GM23338 (cell line): Measurements from ENCODE around the gene RNASE7. TPM values are rescaled to one million over a fixed set of nuclear protein-coding genes. Genes with fewer than 3 reads are reported as not detected.

ENCODE experiments used
- ATAC-seq: fragments of 200-7000 bp; cut with Tn5 transposase; 3 replicates; pipeline ENCODE4 v1.9.1; 2020
- DNase-seq: peaks from one replicate; pipeline ENCODE4 v3.0.0-alpha.2; 2015; ENCODE audit warnings: low spot score
- H2AFZ ChIP-seq: fragments of 200-600 bp; sonication (generic); 2 replicates; pipeline ENCODE4 v1.8.0; 2016; ENCODE audit warnings: antibody characterized with exemption, mild to moderate bottlenecking, moderate library complexity
- H3F3A ChIP-seq: fragments of 200-600 bp; sonication (generic); replicated peaks from 2 replicates; pipeline ENCODE4 v1.8.0; 2017; ENCODE audit warnings: antibody characterized with exemption, mixed run types, low read depth
- H3K27ac ChIP-seq: fragments of 200-600 bp; sonication (generic); 2 replicates; pipeline ENCODE4 v1.6.1; 2016; ENCODE audit warnings: low read depth
- H3K27me3 ChIP-seq: fragments of 200-600 bp; sonication (generic); 2 replicates; pipeline ENCODE4 v1.8.0; 2016; ENCODE audit warnings: mild to moderate bottlenecking, mixed run types, moderate library complexity; ENCODE audit not compliant: insufficient read depth
- H3K36me3 ChIP-seq: fragments of 200-600 bp; sonication (generic); 2 replicates; pipeline ENCODE4 v1.8.0; 2016; ENCODE audit warnings: mild to moderate bottlenecking; ENCODE audit not compliant: insufficient read depth
- H3K4me1 ChIP-seq: fragments of 200-600 bp; sonication (generic); 2 replicates; pipeline ENCODE4 v1.8.0; 2016; ENCODE audit warnings: mild to moderate bottlenecking, moderate library complexity; ENCODE audit not compliant: insufficient read depth
- H3K4me2 ChIP-seq: fragments of 200-600 bp; sonication (generic); 2 replicates; pipeline ENCODE4 v1.7.1; 2017; ENCODE audit warnings: mixed run types
- H3K4me3 ChIP-seq: fragments of 200-600 bp; sonication (generic); 2 replicates; pipeline ENCODE4 v1.6.1; 2016; ENCODE audit warnings: mixed run types
- H3K79me2 ChIP-seq: fragments of 200-600 bp; sonication (generic); replicated peaks from 2 replicates; pipeline ENCODE4 v1.8.0; 2017; ENCODE audit warnings: mild to moderate bottlenecking; ENCODE audit not compliant: insufficient read depth
- H3K9me2 ChIP-seq: fragments of 200-600 bp; sonication (generic); 2 replicates; pipeline ENCODE4 v1.8.0; 2017; ENCODE audit not compliant: insufficient read depth
- H4K20me1 ChIP-seq: fragments of 200-600 bp; sonication (generic); replicated peaks from 2 replicates; pipeline ENCODE4 v1.8.0; 2017; ENCODE audit warnings: mild to moderate bottlenecking; ENCODE audit not compliant: insufficient read depth
- H3K27ac Mint-ChIP-seq: 2 replicates; pipeline ENCODE4 v1.8.0; 2020; ENCODE audit warnings: inconsistent platforms, mild to moderate bottlenecking, moderate library complexity, mixed read lengths
- H3K27me3 Mint-ChIP-seq: 3 replicates; pipeline ENCODE4 v1.8.0; 2022; ENCODE audit warnings: low read depth, mild to moderate bottlenecking, moderate library complexity, mixed read lengths, inconsistent platforms; ENCODE audit not compliant: insufficient read depth, poor library complexity
- H3K36me3 Mint-ChIP-seq: 3 replicates; pipeline ENCODE4 v1.8.0; 2021; ENCODE audit warnings: low read depth, mild to moderate bottlenecking, inconsistent platforms, moderate library complexity, mixed read lengths
- H3K4me1 Mint-ChIP-seq: 3 replicates; pipeline ENCODE4 v1.8.0; 2020; ENCODE audit warnings: mild to moderate bottlenecking, inconsistent platforms, mixed read lengths
- H3K4me3 Mint-ChIP-seq: 3 replicates; pipeline ENCODE4 v1.8.0; 2021; ENCODE audit warnings: moderate library complexity, mild to moderate bottlenecking, inconsistent platforms, mixed read lengths
- H3K9me3 Mint-ChIP-seq: 3 replicates; pipeline ENCODE4 v1.8.0; 2020; ENCODE audit warnings: moderate library complexity, mild to moderate bottlenecking, inconsistent platforms, mixed read lengths
- EZH2 ChIP-seq: fragments of 200-600 bp; sonication (generic); IDR thresholded peaks from one replicate; pipeline ENCODE4 v1.8.0; 2017; ENCODE audit warnings: antibody characterized with exemption, mild to moderate bottlenecking, low read depth; ENCODE audit not compliant: unreplicated experiment
- EZH2phosphoT487 ChIP-seq: fragments of 200-600 bp; sonication (generic); IDR thresholded peaks from one replicate; pipeline ENCODE4 v1.8.1; 2018; ENCODE audit warnings: antibody characterized with exemption; ENCODE audit not compliant: unreplicated experiment
- POLR2AphosphoS5 ChIP-seq: IDR thresholded peaks from 2 replicates; pipeline ENCODE4 v1.6.1; 2016; ENCODE audit warnings: antibody characterized with exemption, low read depth
- ZNF114 ChIP-seq: fragments of 250-450 bp; sonication (Bioruptor Pico); IDR thresholded peaks from 2 replicates; pipeline ENCODE4 v1.5.0; 2020; ENCODE audit warnings: mild to moderate bottlenecking, moderate library complexity
- ZNF462 ChIP-seq: fragments of 250-450 bp; sonication (Bioruptor Pico); IDR thresholded peaks from 2 replicates; pipeline ENCODE4 v1.5.0; 2020; ENCODE audit warnings: mild to moderate bottlenecking, moderate library complexity
- polyA plus RNA-seq: library from polyadenylated mRNA; unstranded; fragments of >200 nt; fragmentation: Nextera tagmentation; extraction: Ambion mirVana; gene quantifications from 2 replicates; pipeline ENCODE4 v1.2.1, GENCODE V29; 2016
- total RNA-seq: library from RNA; depleted of rRNA; stranded (reverse); fragments of >200 nt; shearing (Covaris generic); gene quantifications from 2 replicates; pipeline ENCODE4 v1.2.3, GENCODE V29; 2014

RNASE7 gene
- total and polyA plus RNA-seq, 2 experiments from 2014 or later = not detected

GRCh38 chr14:21016413-21017190, 25.6 kb upstream of the RNASE7 start:
- H3K36me3 ChIP-seq = no peaks in the 10 kb centered on the region
- Mint-ChIP-seq H3K4me1 (peaks cover 9% of the 10 kb centered on the region), H3K4me3 (no peak overlapping the region), H3K9me3 (no peaks in the 10 kb centered on the region), H3K27me3 (peaks cover 7% of the 10 kb centered on the region), H3K27ac (no peak overlapping the region), H3K36me3 (peaks cover 10% of the 10 kb centered on the region)
- no peak for ATAC-seq
- no peak overlapping the region for H3K4me3 ChIP-seq
- H3K9me2 ChIP-seq = no peaks in the 10 kb centered on the region
- 0 out of 2 replicates have a peak, but pooled peaks cover 7% of the 10 kb centered on the region for H3K4me1 ChIP-seq
- H3K79me2 ChIP-seq = no peaks in the 10 kb centered on the region
- H2AFZ ChIP-seq = no peak overlapping the region
- H3K27me3 ChIP-seq = no peaks in the 10 kb centered on the region
- H4K20me1 ChIP-seq = no peaks in the 10 kb centered on the region
- no peak overlapping the region for H3K4me2 ChIP-seq
- H3K27ac ChIP-seq = no peak overlapping the region
- H3F3A ChIP-seq = no peaks in the 10 kb centered on the region
- no peak for DNase-seq
- TF ChIP-seq ZNF114 (CRISPR knock-in tag) = no peak
- TF ChIP-seq EZH2phosphoT487 = no peak
- no peak for TF ChIP-seq EZH2
- TF ChIP-seq POLR2AphosphoS5 = no peak
- no peak for TF ChIP-seq ZNF462 (CRISPR knock-in tag)
